Memory B cell (primary cell): ENCODE measurements around the gene CZIB.

Experiments used
- ATAC-seq: fragments of 150-1000 bp; cut with Tn5 transposase; 2 replicates; pipeline ENCODE4 v1.10.0; 2021; ENCODE audit warnings: low read depth, mild to moderate bottlenecking, moderate library complexity
- DNase-seq, 2 donors: peaks; one replicate each; pipeline ENCODE4 v3.0.0; 2022; ENCODE audit warnings: low spot score in 2 of 2
- H3K27ac Mint-ChIP-seq: one replicate; pipeline ENCODE4 v1.8.0; 2022; ENCODE audit warnings: mild to moderate bottlenecking, moderate library complexity, mixed read lengths
- H3K27me3 Mint-ChIP-seq: one replicate; pipeline ENCODE4 v1.8.0; 2022; ENCODE audit warnings: mixed read lengths
- H3K36me3 Mint-ChIP-seq: one replicate; pipeline ENCODE4 v1.8.0; 2022; ENCODE audit warnings: mild to moderate bottlenecking, mixed read lengths
- H3K4me1 Mint-ChIP-seq: one replicate; pipeline ENCODE4 v1.8.0; 2022; ENCODE audit warnings: mixed read lengths
- H3K4me3 Mint-ChIP-seq: one replicate; pipeline ENCODE4 v1.8.0; 2022; ENCODE audit warnings: mild to moderate bottlenecking, moderate library complexity, mixed read lengths
- H3K9me3 Mint-ChIP-seq: one replicate; pipeline ENCODE4 v1.8.0; 2022; ENCODE audit warnings: mixed read lengths

The CZIB gene

GRCh38 chr1:53220171-53220961 is at the start of gene CZIB:
CZIB (minus strand) TSS chr1:53220634; CDS start chr1:53220575, 59 bp downstream.
- peak; percentile 91 to 98 for DNase-seq
- H3K27ac Mint-ChIP-seq: peak within 1 kb of the TSS; percentile 97
- H3K4me1 Mint-ChIP-seq: peaks cover 14% of the 10 kb centered on the region

GRCh38 chr1:53270107-53270506 is 49.7 kb upstream of the CZIB start:
- Mint-ChIP-seq H3K9me3 (no peaks in the 10 kb centered on the region), H3K27ac (no peak overlapping the region), H3K36me3 (no peaks in the 10 kb centered on the region), H3K4me3 (no peak overlapping the region), H3K4me1 (peaks cover 12% of the 10 kb centered on the region), H3K27me3 (no peaks in the 10 kb centered on the region)
- ATAC-seq (peak; percentile 62), DNase-seq (no peak)

More at GRCh38 chr1:53220171-53220961, at the start of gene CZIB:
- H3K9me3 Mint-ChIP-seq: no peaks in the 10 kb centered on the region
- peak; percentile 90 for ATAC-seq
- peak within 1 kb of the TSS; percentile 93 for H3K4me3 Mint-ChIP-seq
- H3K27me3 Mint-ChIP-seq: no peaks in the 10 kb centered on the region
- peaks cover 9% of the 10 kb centered on the region for H3K36me3 Mint-ChIP-seq

- DNase-seq (no peak), ATAC-seq (no peak)
- Mint-ChIP-seq H3K4me3 (no peak overlapping the region), H3K27ac (no peak overlapping the region), H3K27me3 (no peaks in the 10 kb centered on the region), H3K36me3 (peaks cover 6% of the 10 kb centered on the region), H3K9me3 (no peaks in the 10 kb centered on the region), H3K4me1 (peaks cover 12% of the 10 kb centered on the region)
Measured at GRCh38 chr1:53267761-53268160, 47.3 kb upstream of the CZIB start.

- Mint-ChIP-seq H3K36me3 (peaks cover 6% of the 10 kb centered on the region), H3K27ac (no peak overlapping the region), H3K4me1 (peaks cover 12% of the 10 kb centered on the region), H3K27me3 (no peaks in the 10 kb centered on the region), H3K9me3 (no peaks in the 10 kb centered on the region), H3K4me3 (no peak overlapping the region)
- DNase-seq (no peak), ATAC-seq (no peak)
Measured at GRCh38 chr1:53266038-53266437, 45.6 kb upstream of the CZIB start.

- peaks cover 7% of the 10 kb centered on the region for H3K36me3 Mint-ChIP-seq
- H3K4me3 Mint-ChIP-seq: no peak overlapping the region
- H3K9me3 Mint-ChIP-seq: no peaks in the 10 kb centered on the region
- no peak for ATAC-seq
- H3K27ac Mint-ChIP-seq: no peak overlapping the region
- peaks cover 11% of the 10 kb centered on the region for H3K4me1 Mint-ChIP-seq
- H3K27me3 Mint-ChIP-seq: no peaks in the 10 kb centered on the region
- DNase-seq: no peak
Measured at GRCh38 chr1:53265581-53265980, 45.1 kb upstream of the CZIB start.

- H3K36me3 Mint-ChIP-seq: peaks cover 10% of the 10 kb centered on the region
- H3K27ac Mint-ChIP-seq: no peak overlapping the region
Measured at GRCh38 chr1:53264048-53264447, 43.6 kb upstream of the CZIB start.

GRCh38 chr1:53262000-53262399 is 41.6 kb upstream of the CZIB start:
- no peaks in the 10 kb centered on the region for H3K9me3 Mint-ChIP-seq
- H3K4me1 Mint-ChIP-seq: peaks cover 11% of the 10 kb centered on the region
- H3K4me3 Mint-ChIP-seq: no peak overlapping the region
- H3K27me3 Mint-ChIP-seq: no peaks in the 10 kb centered on the region
- ATAC-seq (no peak), DNase-seq (no peak)
- H3K27ac Mint-ChIP-seq: no peak overlapping the region
- peaks cover 10% of the 10 kb centered on the region for H3K36me3 Mint-ChIP-seq

More at GRCh38 chr1:53264048-53264447, 43.6 kb upstream of the CZIB start:
- no peaks in the 10 kb centered on the region for H3K27me3 Mint-ChIP-seq
- DNase-seq (no peak), ATAC-seq (no peak)
- no peaks in the 10 kb centered on the region for H3K9me3 Mint-ChIP-seq
- H3K4me3 Mint-ChIP-seq: no peak overlapping the region
- peaks cover 11% of the 10 kb centered on the region for H3K4me1 Mint-ChIP-seq

- DNase-seq (no peak), ATAC-seq (no peak)
- Mint-ChIP-seq H3K9me3 (no peaks in the 10 kb centered on the region), H3K4me1 (peaks cover 11% of the 10 kb centered on the region), H3K27ac (peak overlapping the region; percentile 25), H3K27me3 (no peaks in the 10 kb centered on the region), H3K36me3 (peaks cover 10% of the 10 kb centered on the region), H3K4me3 (no peak overlapping the region)
Measured at GRCh38 chr1:53260631-53261247, 40.3 kb upstream of the CZIB start.

GRCh38 chr1:53259932-53260331 is 39.5 kb upstream of the CZIB start:
- peak; percentile 71 for ATAC-seq
- Mint-ChIP-seq H3K4me1 (peaks cover 11% of the 10 kb centered on the region), H3K36me3 (peaks cover 10% of the 10 kb centered on the region), H3K4me3 (peak overlapping the region; percentile 8), H3K9me3 (no peaks in the 10 kb centered on the region), H3K27me3 (no peaks in the 10 kb centered on the region), H3K27ac (peak overlapping the region; percentile 82)
- DNase-seq: no peak

GRCh38 chr1:53258216-53258615 is 37.8 kb upstream of the CZIB start:
- ATAC-seq: no peak
- H3K36me3 Mint-ChIP-seq: peaks cover 4% of the 10 kb centered on the region
- no peak overlapping the region for H3K27ac Mint-ChIP-seq
- H3K27me3 Mint-ChIP-seq: no peaks in the 10 kb centered on the region
- no peak overlapping the region for H3K4me3 Mint-ChIP-seq
- DNase-seq: no peak
- no peaks in the 10 kb centered on the region for H3K9me3 Mint-ChIP-seq
- peaks cover 11% of the 10 kb centered on the region for H3K4me1 Mint-ChIP-seq

- Mint-ChIP-seq H3K4me3 (no peak overlapping the region), H3K36me3 (peaks cover 4% of the 10 kb centered on the region), H3K27me3 (no peaks in the 10 kb centered on the region), H3K9me3 (no peaks in the 10 kb centered on the region), H3K4me1 (peaks cover 11% of the 10 kb centered on the region), H3K27ac (no peak overlapping the region)
- DNase-seq (no peak), ATAC-seq (no peak)
Measured at GRCh38 chr1:53257454-53258081, 37.1 kb upstream of the CZIB start.

GRCh38 chr1:53256511-53257453 is 36.3 kb upstream of the CZIB start:
- Mint-ChIP-seq H3K36me3 (peaks cover 4% of the 10 kb centered on the region), H3K9me3 (no peaks in the 10 kb centered on the region)
- ATAC-seq: no peak

GRCh38 chr1:53255031-53255430 is 34.6 kb upstream of the CZIB start:
- Mint-ChIP-seq H3K4me3 (no peak overlapping the region), H3K36me3 (peaks cover 9% of the 10 kb centered on the region)

More at GRCh38 chr1:53256511-53257453, 36.3 kb upstream of the CZIB start:
- Mint-ChIP-seq H3K27ac (no peak overlapping the region), H3K4me1 (peaks cover 11% of the 10 kb centered on the region), H3K27me3 (no peaks in the 10 kb centered on the region), H3K4me3 (no peak overlapping the region)
- no peak for DNase-seq

More at GRCh38 chr1:53255031-53255430, 34.6 kb upstream of the CZIB start:
- H3K9me3 Mint-ChIP-seq: no peaks in the 10 kb centered on the region
- no peak overlapping the region for H3K27ac Mint-ChIP-seq
- H3K27me3 Mint-ChIP-seq: no peaks in the 10 kb centered on the region
- no peak for DNase-seq
- ATAC-seq: no peak
- H3K4me1 Mint-ChIP-seq: peaks cover 5% of the 10 kb centered on the region
